GM18861 (cell line): Measurements from ENCODE around the gene MAML2.

ENCODE experiments used
- ATAC-seq: cut with Tn5 transposase; IDR thresholded peaks from one replicate; pipeline ENCODE4 v1.9.1; 2021; ENCODE audit not compliant: unreplicated experiment

Gene MAML2

GRCh38 chr11:96242971-96243647 lies 99.9 kb downstream of the MAML2 start:
- peak; percentile 87 for ATAC-seq

- ATAC-seq, result no peak
Measured at GRCh38 chr11:96242191-96242847, 100.7 kb downstream of the MAML2 start.

GRCh38 chr11:96241331-96241841 lies 101.6 kb downstream of the MAML2 start:
- ATAC-seq, result no peak

GRCh38 chr11:96238563-96239135 lies 104.3 kb downstream of the MAML2 start:
- no peak for ATAC-seq

GRCh38 chr11:96237766-96238266 lies 105.2 kb downstream of the MAML2 start:
- no peak for ATAC-seq

- ATAC-seq, result peak; percentile 74
Measured at GRCh38 chr11:96235751-96236150, 107.2 kb downstream of the MAML2 start.

- ATAC-seq, result no peak
Measured at GRCh38 chr11:96234866-96235441, 108.0 kb downstream of the MAML2 start.

GRCh38 chr11:96232132-96232531 lies 110.9 kb downstream of the MAML2 start:
- no peak for ATAC-seq

- ATAC-seq, result no peak
Measured at GRCh38 chr11:96230686-96231085, 112.3 kb downstream of the MAML2 start.

- no peak for ATAC-seq
Measured at GRCh38 chr11:96229354-96229977, 113.5 kb downstream of the MAML2 start.

- ATAC-seq, result no peak
Measured at GRCh38 chr11:96228910-96229309, 114.1 kb downstream of the MAML2 start.

GRCh38 chr11:96228473-96228891 lies 114.5 kb downstream of the MAML2 start:
- ATAC-seq, result no peak

GRCh38 chr11:96227244-96227643 lies 115.8 kb downstream of the MAML2 start:
- ATAC-seq, result no peak

GRCh38 chr11:96223083-96223482 lies 119.9 kb downstream of the MAML2 start:
- ATAC-seq, result no peak

GRCh38 chr11:96222102-96222501 lies 120.9 kb downstream of the MAML2 start:
- ATAC-seq, result no peak

- ATAC-seq, result no peak
Measured at GRCh38 chr11:96221244-96222070, 121.5 kb downstream of the MAML2 start.

- ATAC-seq, result no peak
Measured at GRCh38 chr11:96219981-96220623, 122.9 kb downstream of the MAML2 start.

- ATAC-seq, result no peak
Measured at GRCh38 chr11:96218901-96219300, 124.1 kb downstream of the MAML2 start.

GRCh38 chr11:96218006-96218405 lies 125.0 kb downstream of the MAML2 start:
- ATAC-seq, result no peak

GRCh38 chr11:96217206-96217605 lies 125.8 kb downstream of the MAML2 start:
- ATAC-seq, result no peak
